HS-27A (cell line): ENCODE data around the gene UBE2E1.

Source experiments
- DNase-seq: peaks from one replicate; pipeline ENCODE4 v3.0.0-alpha.2; 2012; ENCODE audit warnings: low read depth, missing footprints

The UBE2E1 gene

DNA sequence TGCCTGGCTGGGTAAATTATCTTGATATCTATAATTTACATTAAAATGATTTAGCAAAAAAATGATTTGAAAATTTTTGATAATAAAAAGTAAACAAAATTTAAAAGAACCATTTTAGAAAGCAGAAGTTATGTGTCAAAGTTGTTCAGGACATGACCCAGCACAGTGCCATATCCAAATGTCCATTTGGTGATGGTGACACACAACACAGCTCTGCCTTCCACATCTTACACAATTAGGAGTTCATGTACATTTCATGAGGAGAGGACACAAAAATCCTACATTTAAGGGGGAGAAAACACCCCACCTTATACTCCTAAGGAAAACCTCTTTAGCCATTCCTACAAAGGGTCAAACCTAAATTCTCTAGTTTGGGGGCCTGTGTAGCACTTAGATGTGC is 10.7 kb upstream of the UBE2E1 start:
- no peak for DNase-seq

DNA sequence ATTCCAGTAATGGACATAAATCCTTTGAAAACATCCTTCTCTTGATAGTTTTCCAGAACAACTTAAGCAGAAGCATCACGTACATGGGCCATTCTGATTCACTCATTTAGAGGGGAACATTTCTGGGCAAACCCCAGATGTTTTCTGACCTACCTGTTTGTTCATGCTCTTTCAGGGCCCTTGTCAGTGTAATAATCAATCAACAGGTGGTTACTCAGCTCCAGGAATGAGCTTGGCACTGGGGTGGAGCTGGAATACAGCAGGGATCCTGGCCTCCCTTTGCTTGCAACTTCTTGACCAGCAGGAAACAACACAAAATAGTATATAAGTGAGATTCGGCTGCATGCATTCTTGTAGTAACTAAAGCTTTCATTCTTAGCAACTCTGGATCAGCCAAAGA is 9.2 kb upstream of the UBE2E1 start:
- DNase-seq: no peak

DNA sequence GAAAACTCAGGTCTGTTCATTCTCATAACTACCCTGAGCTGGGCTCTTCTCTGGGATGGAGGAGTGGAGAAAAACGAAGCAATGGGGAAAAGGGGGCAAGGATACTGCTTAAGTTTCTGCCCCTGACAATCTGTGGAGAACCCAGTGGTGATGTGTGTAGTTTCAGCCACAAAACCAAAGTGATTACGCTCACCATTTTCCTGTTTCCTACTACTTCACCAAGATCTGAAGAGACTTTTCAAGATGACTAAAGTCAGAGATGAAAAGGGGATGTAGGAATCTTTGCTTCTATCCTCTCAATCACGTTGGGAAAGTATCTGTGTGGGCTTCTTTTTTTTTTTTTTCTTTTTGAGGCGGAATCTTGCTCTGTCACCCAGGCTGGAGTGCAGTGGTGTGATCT is 8.3 kb upstream of the UBE2E1 start:
- DNase-seq: no peak

DNA sequence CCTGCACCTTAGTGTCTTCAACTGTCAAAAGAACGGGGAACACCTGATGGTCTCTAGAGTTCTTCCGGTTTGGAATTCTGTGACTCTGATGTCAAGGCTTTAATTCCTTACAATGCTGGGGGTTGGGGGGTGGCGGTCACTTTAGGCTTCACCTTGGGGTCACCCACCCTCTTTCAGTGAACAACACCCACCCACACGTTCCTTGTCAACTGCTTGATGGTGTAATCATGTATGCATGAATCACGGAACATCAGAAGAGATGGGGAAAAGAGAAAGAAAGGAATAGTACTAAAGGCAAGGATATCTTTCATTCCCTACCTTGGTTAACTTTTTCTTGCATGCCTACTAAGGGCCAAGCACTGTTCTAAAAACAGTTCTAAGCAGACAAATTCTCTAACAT is 7.3 kb upstream of the UBE2E1 start:
- DNase-seq: no peak

DNA sequence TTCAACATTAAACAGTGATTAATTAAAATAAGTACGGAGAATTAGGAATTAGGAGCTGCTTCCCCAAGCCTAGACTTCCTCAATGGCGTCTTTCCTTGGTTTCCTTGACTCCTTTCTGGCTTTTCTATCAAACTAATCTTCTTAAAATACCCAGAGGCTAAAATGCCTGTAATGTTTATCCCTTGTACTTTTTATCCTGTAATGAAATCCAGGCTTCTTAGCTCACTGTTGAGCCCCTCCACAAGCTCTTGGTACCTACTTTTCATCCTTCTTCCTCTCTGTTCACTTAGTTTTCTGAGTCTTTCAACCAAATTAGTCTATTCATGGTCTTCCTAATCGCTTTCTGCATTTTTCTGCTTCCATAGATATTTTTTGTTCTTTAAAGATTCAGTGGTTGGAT is 6.9 kb upstream of the UBE2E1 start:
- no peak for DNase-seq

DNA sequence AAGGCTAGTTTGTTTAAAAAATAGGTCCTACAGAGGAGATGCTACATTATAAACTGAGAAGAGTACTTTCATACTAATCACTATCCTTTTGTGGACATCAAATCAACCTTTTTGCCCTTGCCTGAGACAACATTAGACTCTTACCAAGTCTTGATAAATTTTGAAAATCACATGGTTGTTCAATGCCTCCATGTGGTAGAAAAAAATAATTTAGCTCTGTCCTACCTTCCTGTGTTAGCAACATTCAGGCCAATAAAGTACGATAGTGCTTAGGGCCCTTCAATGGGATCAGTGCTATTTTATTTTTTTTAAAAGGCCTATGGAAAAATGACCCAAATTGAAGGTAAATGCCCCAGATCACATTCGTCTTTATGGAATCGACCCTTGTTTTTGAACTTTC is 5.0 kb upstream of the UBE2E1 start:
- DNase-seq: no peak

DNA sequence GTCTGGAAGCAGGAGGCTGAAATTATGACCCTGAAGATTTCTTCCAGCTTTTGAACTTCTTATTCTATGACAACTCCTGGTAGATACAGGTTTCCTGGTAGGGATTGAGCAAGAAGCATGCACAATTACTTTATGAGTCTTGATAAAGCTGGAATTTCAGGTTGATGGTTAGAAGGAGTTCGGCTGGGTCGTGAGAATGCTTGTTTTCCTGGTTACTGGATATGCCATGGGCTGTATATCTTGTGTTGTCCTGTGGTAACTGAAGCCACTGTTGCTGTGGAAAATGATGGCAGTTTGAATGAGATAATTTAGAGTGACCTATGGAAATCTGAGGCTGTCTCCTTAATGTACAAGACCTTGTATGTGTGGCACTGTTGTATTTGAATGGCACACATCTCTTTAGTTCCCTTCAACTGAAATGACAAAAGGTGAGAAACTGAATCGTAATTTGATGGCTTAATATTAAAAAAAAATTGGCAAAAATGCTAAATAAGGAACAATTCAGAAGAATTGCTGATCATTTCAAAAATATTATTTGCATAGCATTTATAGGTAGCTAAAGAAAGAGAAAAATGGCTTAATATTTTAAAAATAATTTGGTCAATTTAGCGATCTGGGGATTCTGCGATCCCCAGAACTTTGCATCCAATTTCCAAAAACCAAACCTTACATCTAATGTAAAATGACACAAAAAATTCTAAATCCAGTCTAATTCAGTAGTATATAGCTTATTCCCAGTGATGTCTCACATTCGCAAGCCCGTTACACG is 1.1 kb upstream of the UBE2E1 start:
- no peak for DNase-seq

DNA sequence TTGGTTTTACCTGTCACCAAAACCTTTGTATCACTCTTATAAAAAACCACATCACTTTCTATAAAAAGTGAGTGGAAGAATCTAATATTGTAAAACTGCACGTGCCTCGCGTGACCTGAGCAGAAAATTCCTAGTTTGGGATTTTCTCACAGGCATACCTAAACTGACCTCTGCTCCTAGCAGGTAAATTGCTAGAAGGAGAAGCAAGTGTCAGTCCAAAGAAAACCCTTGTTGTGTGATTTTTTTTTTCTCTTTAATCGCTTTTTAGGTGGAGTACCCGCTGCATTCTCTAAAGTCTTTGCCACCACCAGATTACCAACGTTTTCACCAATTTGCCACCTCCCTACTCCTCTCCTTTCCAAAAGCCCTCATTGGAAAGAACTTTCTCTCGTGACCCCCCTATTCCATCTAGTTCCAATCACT is 534 bp upstream of the UBE2E1 start:
- DNase-seq: no peak

DNA sequence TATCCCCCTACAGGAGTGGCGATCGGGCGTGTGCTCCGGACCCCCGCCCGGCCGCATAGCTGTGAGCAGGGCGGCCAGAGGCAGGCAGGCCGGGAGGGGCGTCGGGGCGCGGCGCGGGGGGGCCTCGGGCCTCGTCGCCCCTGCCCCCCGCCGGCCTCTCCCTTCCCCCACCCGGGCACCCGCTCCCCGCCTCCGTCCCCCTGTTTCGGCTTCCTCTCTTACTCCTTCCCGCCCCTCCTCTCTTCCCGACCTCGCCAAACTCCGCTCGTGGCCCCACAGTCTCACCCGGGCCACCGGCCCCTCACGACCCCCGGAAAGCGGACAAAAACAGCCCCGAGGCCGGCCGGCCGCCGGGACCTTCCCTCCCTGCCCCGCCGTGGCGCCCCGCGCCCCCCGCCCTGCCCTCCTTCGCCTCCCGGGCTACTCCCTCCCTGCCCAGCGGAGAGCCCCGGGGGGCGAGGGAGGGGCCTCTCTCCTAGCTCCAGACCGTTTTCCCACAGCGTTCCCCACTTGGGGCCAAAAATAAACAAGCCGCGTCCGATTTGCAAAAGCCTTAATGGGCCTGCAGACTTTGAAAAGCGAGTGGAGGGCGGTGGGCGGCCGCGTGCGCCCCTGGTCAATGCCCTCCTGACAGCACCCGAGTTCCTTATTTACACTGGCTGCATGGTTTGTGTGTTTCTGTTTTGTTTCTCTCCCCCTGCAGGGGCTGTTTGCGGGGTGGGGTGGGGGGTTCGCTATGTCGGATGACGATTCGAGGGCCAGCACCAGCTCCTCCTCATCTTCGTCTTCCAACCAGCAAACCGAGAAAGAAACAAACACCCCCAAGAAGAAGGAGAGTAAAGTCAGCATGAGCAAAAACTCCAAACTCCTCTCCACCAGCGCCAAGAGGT is 1.0 kb downstream of the UBE2E1 start:
- no peak for DNase-seq

DNA sequence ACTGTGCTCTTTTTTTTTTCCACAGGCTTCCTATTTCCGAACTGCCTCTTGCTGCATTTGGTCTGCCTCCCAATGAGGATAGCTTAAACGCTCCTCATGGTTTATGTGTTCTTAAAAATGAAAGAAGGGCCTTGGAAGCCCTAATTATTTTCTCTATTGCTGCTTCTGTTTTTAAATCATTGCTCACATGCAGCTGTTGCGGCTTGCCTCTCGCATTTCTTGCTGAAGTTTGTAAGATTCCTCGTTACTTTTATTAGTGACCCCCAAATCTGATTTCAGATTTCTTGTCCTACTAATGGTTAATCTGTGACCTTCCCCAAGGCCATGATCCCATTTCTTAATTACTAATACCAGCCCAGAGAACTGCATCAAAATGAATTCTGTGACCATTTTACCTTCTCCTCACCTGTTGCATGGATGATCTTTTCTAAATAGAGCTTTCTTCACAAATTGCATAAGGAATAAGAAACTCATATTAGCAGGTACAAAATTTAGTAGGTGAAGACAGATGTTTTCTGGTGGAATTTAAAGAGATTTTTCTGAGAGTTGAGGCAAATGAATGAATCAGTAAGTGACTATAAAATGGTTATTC is 1.8 kb downstream of the UBE2E1 start:
- no peak for DNase-seq

DNA sequence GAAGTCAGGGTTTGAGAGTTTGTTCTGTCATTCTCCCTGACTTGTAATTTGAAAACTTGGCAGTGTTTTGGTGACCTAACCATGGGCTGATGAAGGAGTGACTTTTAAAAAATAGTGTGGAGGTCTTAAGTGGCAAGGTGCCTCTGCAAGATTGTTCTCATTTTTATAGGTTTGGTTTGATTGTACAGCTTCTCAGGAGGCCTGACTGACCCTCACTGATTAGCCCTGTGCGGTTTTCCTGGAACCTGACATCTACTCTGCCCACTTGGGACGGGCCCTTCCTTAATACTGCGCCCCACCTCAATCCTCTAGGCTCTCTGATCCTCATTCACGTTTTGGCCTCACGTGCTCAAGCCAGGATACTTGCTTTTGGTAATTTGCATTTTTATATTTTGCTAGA is 2.8 kb downstream of the UBE2E1 start:
- no peak for DNase-seq

DNA sequence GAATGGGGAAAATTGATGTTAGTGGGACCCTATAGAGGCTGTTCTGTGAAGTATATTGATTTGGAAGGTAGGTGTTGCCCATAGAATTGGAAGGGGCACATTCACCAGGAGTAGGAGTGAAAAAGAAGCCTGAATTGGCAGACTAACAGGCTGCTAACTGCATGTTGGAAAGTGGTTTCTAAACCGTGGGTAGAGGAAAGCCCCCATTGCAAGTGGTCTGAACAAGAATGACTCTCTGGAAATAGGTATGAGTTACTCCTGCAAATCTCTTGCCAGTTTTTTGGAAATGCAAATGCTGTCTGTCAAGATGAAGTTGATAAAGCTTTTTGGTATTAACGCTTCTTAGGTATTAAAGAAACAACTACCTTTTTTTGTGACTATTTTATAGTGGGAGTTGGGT is 3.5 kb downstream of the UBE2E1 start:
- no peak for DNase-seq

DNA sequence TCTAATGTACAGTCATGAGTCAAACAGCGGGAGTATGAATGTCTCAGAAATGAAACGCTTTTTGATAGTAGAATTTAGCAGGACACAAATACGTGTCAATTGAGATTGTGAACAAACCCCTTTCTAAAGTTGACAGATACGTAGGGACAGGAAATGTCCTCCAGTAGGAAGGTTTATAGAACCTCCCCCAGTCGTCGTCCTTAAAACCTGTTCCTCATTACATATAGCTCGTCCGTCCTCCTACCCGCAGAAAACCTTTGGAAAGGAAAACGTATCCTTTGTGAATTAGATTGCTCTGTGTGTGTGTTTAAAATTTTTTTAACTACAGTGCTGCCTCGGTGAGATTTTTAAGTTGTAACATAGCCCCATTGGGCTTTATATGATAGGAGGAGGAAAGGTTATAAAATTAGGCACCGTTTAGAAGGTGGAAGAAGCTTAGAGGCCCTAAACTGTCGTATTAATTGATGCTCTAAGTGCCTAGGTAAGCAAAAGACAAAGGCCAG is 4.1 kb downstream of the UBE2E1 start:
- no peak for DNase-seq

DNA sequence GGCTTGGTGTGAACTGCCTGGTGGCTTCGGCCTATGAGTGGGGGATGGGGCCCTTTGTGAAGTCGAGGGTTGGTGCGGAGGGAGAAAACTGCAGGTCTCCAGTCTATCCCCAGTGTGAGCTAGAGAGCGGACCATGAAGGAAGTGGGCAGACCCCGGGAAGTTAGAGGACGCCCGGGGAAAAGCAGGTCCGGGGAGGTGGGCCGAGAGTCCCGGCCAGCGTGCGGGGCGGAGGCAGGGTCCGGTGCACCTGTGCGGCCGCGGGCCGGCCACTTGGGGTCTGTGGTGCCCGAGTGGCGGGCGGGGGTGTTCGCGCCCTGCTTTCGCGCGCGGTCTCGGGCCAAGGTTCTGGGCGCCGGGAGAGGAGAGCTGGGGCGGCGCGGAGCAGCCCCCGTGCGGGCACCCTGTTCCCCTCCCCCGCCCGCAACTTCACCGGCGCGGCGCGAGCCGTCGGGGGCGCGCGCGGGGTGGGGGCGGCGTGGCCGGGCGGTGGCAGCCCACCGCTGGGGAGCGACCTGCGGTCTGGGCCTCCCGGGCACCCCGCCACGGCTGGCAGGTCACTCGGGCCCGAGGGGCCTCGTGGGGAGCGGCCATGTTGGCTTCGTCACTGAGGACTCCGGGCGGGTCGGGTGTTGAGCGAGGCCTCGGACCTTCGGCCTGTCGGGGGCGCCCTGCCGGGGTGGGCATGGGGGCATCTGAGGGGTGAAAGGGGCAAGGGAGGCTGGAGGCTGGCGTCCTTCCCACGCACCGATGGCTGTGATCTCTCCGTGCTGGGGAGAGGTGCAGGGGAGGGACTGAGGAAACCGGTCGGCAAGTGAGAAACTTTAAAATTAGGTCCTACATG is 4.8 kb downstream of the UBE2E1 start:
- no peak for DNase-seq

DNA sequence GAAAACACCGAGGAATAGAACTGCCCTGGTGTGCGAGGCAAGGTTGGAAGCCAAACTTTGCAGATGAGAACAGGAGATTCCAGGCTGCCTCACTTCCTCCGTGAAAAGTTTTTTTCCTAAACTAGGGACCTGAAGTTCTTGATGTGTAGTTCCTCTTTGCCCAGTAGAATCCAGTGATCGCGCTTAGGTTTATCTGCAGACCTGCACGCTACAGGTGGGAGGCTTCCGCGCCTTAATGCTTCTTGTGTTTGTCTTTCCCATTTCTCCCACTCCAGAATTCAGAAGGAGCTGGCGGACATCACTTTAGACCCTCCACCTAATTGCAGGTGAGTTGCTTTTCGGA is 5.4 kb downstream of the UBE2E1 start:
- no peak for DNase-seq

DNA sequence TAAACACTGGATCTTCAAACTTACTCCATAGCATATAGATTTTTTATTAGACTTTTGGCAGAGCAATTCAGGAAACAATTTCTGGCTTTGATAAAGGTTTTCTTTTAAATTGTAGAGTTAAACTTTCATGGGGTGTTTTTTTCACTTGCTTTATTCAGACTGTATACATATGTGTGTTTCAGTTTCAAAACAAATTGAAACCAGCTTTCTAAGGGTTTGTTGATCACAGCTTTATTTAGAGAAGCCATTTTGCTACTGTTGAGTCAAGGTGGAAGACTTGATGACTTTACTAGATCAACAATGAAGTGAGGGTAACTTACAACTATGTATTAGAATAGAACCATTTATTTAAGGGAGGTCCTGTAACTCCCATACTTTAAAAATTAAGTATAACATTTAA is 6.2 kb downstream of the UBE2E1 start:
- DNase-seq: no peak

DNA sequence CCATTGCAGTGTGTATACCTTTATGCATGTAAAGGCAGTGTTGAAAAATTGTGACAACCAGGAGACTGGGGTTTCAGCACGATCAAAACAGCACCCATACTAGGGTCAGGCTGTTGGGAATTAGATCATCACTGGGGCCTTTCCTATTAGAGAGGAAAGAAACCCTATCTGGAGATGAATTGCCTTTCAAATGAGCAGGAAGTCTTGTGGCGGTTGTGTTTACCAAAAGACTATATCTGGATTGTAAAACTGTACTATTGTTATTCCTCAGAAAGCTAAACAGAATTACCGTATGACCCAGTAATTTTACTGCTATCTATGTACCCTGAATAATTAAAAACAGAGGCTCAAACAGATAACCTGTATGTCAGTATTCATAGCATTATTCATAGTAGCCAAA is 10.1 kb downstream of the UBE2E1 start:
- DNase-seq: no peak

DNA sequence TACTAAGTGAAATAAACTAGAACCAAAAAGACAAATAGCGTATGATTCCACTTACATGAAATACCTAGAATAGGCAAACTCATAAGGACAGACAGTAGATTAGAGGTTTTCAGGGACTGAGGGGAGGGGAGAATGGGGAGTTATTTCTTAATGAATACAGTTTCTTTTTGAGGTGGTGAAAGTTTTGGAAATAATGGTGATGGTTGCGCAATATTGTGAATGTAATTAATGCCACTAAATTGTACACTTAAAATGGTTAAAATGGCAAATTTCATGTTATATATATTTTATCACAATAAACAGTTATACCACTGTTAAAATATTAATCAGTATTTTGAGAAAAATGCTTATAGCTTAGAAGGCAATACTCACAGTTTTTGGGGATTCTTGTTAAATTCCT is 11.0 kb downstream of the UBE2E1 start:
- DNase-seq: no peak

DNA sequence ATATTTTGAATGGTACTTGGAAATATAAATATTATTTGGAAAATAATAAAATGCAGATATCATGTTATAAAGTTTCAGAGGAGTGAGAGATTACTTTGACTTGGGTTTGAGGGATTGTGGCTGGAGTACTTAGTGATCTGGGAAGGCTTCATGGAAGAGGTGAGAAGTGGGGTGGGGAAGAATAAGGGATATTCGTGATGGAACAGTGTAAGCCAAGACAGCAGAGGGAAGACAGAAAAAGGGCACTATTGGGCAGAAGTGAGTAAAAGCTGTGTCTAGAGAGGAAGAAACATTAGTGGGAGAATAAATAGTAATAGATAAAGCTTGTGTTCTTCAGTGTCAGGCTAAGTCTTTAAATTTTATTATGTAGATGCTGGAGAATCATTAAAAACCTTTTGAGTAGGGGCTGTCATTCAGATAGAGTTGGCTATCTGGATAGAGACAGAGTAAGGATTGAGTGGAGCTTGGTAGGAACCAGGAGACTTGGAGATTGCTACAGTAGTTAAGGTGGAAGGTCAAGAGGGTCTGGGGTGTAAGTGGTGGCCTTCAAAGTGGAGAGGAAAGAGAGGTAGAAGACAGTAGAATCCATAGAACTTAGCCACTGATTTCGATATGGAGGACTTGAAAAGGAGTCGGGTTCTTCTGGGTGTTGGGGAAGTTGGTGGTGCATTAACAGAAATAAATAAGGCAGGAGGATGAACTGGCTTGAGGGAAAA is 11.9 kb downstream of the UBE2E1 start:
- DNase-seq: no peak

DNA sequence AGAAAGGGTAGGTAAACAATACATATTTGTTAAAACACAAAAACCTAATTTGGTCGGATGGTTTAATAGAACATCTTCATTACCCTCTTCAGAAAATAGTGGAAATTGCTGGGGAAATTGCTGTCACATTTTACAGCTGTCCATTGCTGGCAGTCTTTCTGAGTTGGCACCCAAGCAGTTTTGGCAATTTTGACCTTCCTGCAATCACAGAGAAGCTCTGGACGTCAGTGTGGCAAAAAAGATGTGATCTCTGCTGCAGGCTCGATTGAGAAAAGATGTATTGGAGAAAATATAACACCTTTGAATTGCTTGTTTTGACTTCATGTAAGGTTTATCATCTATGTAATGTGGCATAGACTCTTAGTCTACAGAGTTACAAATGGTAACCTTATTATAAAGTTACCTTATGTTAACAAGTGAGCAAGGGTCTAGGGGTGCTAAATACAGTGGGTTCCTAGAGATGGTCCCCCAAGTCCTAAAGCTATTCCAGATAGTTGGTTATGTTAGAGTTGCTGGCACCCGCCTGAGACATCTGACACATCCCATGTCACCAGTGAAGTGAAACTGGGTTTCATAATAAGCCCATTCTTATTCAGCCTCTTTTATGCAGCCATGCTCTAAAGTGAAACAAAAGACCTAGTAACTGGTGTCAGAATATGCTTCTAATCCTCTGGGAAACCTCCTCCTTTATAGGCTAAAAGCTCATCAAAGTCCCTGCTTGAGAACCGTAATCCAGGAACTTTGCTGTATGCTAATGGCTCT is 14.0 kb downstream of the UBE2E1 start:
- no peak for DNase-seq

DNA sequence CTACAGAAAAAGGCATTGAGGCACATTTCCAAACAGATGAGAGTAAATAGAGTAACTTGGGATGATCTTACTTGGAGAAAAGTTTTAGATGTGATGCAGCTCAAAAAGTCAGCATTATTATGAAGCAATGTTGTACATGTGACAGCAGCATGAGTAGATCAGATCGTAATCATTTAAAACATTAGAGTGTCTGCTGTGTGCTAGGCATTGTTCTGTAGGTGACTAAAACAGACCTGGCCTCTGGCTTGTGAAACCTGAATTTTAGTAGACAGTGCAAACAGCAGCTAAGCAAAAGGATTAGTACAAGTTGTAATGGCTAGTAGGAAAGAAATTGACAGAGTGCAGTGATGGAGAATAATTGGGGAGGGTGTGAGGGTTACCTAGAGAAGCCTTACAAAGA is 15.1 kb downstream of the UBE2E1 start:
- DNase-seq: no peak
